Thoracic aorta (tissue), 2 donors: ENCODE measurements around the gene GNB3. TPM values are rescaled to one million over a fixed set of nuclear protein-coding genes. Genes with fewer than 3 reads are reported as not detected.

ENCODE experiments used
- ATAC-seq: fragments of 150-250 bp; one replicate; pipeline ENCODE4 v1.8.0; 2017; ENCODE audit warnings: low read depth; ENCODE audit not compliant: insufficient number of reproducible peaks, low FRiP score
- DNase-seq: peaks from one replicate; pipeline ENCODE4 v3.0.0-alpha.2; 2020; ENCODE audit warnings: low spot score
- H3K27ac ChIP-seq, 2 donors: fragments of 200-600 bp; sonication (generic); 1 replicate in 1 of 2; 2 replicates in 1 of 2; pipeline ENCODE4 v1.5.1; 2016; ENCODE audit warnings: mild to moderate bottlenecking in 2 of 2, moderate library complexity in 2 of 2
- H3K27me3 ChIP-seq: fragments of 200-600 bp; sonication (generic); replicated peaks from 2 replicates; pipeline ENCODE4 v1.6.0; 2016; ENCODE audit warnings: mild to moderate bottlenecking; ENCODE audit not compliant: insufficient read depth
- H3K36me3 ChIP-seq: fragments of 200-600 bp; sonication (generic); one replicate; pipeline ENCODE4 v1.5.1; 2016
- H3K4me1 ChIP-seq, 2 donors: fragments of 200-600 bp; sonication (generic); 1 replicate in 1 of 2; 2 replicates in 1 of 2; pipeline versions ENCODE4 v1.5.1 to v1.6.0; 2016; ENCODE audit warnings: low read depth in 2 of 2, mild to moderate bottlenecking in 1 of 2; ENCODE audit not compliant: control insufficient read depth in 1 of 2
- H3K4me3 ChIP-seq: fragments of 200-600 bp; sonication (generic); 2 replicates; pipeline ENCODE4 v1.5.1; 2016; ENCODE audit warnings: mild to moderate bottlenecking
- H3K9me3 ChIP-seq: fragments of 200-600 bp; sonication (generic); 2 replicates; pipeline ENCODE4 v1.5.1; 2016
- CTCF ChIP-seq: fragments of 200-600 bp; sonication (generic); IDR thresholded peaks from one replicate; pipeline ENCODE4 v1.5.1; 2019; ENCODE audit warnings: antibody characterized with exemption
- total RNA-seq, 2 donors: library from RNA; depleted of rRNA; stranded (reverse); fragments of >200 nt; gene quantifications; one replicate each; pipeline versions ENCODE4 v1.1.0 to v1.2.3, GENCODE V29; 2016

The GNB3 gene
- total RNA-seq, 2 donors from 2014 or later = 9.3 to 16.6 TPM

- Histone ChIP-seq H3K27me3 (no peaks in the 10 kb centered on the region), H3K27ac (peak overlapping the region; percentile 97 to 98), H3K4me3 (peak overlapping the region; percentile 99), H3K36me3 (peaks cover 41% of the 10 kb centered on the region), H3K9me3 (no peaks in the 10 kb centered on the region), H3K4me1 (peaks cover 20 to 35% of the 10 kb centered on the region in 2 donors)
- no peak for ATAC-seq
- no peak for DNase-seq
- no peak for TF ChIP-seq CTCF
Measured at GRCh38 chr12:6866163-6866919, 25.6 kb downstream of the GNB3 start.

DNA sequence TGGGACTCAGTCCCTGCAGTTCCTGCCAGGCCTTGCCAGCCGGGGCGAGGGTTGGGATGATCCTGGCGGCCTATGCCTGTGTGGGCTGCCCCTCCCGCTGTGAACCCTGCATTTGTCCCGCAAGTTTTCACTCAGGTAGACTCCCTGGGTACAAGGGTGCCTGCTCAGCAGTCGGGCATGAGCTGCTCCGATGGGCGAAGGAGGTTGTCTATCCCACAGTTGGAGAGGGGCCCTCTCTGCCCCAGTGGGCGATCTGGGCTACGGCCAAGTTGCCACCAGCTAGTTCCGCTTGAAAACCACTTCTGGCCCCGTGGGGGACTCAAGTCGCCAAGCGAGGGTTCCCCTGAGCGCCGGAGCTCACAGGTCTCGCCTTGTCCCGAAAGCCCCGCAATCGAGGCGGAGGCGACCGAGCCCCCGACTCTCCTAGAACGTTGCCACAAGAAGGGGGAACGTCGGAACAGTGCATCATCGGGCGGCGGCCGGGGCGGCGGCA lies 26.2 kb downstream of the GNB3 start:
- Histone ChIP-seq H3K27ac (peak overlapping the region; percentile 97 to 98), H3K4me3 (peak overlapping the region; percentile 99), H3K27me3 (no peaks in the 10 kb centered on the region), H3K4me1 (peaks cover 26 to 41% of the 10 kb centered on the region in 2 donors), H3K36me3 (peaks cover 35% of the 10 kb centered on the region), H3K9me3 (no peaks in the 10 kb centered on the region)
- DNase-seq (peak; percentile 56), ATAC-seq (peak; percentile 3)
- no peak for TF ChIP-seq CTCF

- Histone ChIP-seq H3K4me1 (peaks cover 28 to 44% of the 10 kb centered on the region in 2 donors), H3K27me3 (no peaks in the 10 kb centered on the region), H3K4me3 (peak within 1 kb of the TSS; percentile 99), H3K9me3 (no peaks in the 10 kb centered on the region), H3K27ac (peak within 1 kb of the TSS; percentile 97 to 98), H3K36me3 (peaks cover 29% of the 10 kb centered on the region)
- peak; percentile 81 for ATAC-seq
- DNase-seq = no peak
- TF ChIP-seq CTCF = no peak
Measured at GRCh38 chr12:6867413-6868210, 26.9 kb downstream of the GNB3 start, which contains the start of gene TPI1. Gene TPI1, plus strand, starts transcription at chr12:6867531. Its CDS starts 36 bp downstream, at chr12:6867567.

- Histone ChIP-seq H3K27ac (peak overlapping the region; percentile 88 to 98), H3K27me3 (no peaks in the 10 kb centered on the region), H3K4me1 (peaks cover 28 to 44% of the 10 kb centered on the region in 2 donors), H3K9me3 (no peaks in the 10 kb centered on the region), H3K36me3 (peaks cover 22% of the 10 kb centered on the region), H3K4me3 (peak overlapping the region; percentile 99)
- ATAC-seq (no peak), DNase-seq (no peak)
- no peak for TF ChIP-seq CTCF
Measured at GRCh38 chr12:6868211-6869048, 27.7 kb downstream of the GNB3 start.
